Sigmoid colon (tissue), 4 donors: Measurements from ENCODE around the gene CBLIF.
"Not testable (repeated sequence)": the region's sequence is repeated elsewhere in the genome, so short reads cannot be mapped to it uniquely, and the experiment has no call there.

Source experiments
- CTCF ChIP-seq, 4 experiments: fragments of 450-650 bp in 3 of 4; fragments of 200-600 bp in 1 of 4; IDR thresholded peaks; one replicate each; pipeline ENCODE4 v1.5.1; 2016 to 2019; ENCODE audit warnings: antibody characterized with exemption in 4 of 4, mild to moderate bottlenecking in 3 of 4, moderate library complexity in 2 of 4
- EP300 ChIP-seq, 4 donors: sonication (generic); formaldehyde crosslinking; IDR thresholded peaks; one replicate each; pipeline ENCODE4 v1.6.1; 2017; ENCODE audit warnings: antibody characterized with exemption in 4 of 4
- POLR2A ChIP-seq, 2 donors: fragments of 450-650 bp; IDR thresholded peaks; one replicate each; pipeline ENCODE4 v1.6.1; 2016; ENCODE audit warnings: antibody characterized with exemption in 2 of 2, mild to moderate bottlenecking in 2 of 2, moderate library complexity in 2 of 2

DNA sequence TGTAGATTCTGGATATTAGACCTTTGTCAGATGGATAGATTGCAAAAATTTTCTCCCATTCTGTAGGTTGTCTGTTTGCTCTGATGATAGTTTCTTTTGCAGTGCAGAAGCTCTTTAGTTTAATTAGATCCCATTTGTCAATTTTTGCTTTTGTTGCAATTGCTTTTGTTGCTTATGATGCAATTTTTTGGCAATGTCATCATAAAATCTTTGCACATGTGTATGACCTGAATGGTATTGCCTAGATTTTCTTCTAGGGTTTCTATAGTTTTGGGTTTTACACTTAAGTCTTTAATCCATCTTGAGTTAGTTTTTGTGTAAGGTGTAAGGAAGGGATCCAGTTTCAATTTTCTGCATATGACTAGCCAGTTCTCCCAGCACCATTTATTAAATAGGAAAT is 41.9 kb upstream of the CBLIF start:
- TF ChIP-seq POLR2A, CTCF, EP300 (IDR thresholded peaks at IDR 0.05): not testable (repeated sequence)
